Tibial artery (tissue), 4 donors: ENCODE results near the gene LYPD3.

ENCODE experiments used
- DNase-seq, 2 donors: peaks; one replicate each; pipeline ENCODE4 v3.0.0-alpha.2; 2019
- H3K27ac ChIP-seq, 2 donors: fragments of 200-600 bp; sonication (generic) in 1 of 2; 1 replicate in 1 of 2; 2 replicates in 1 of 2; pipeline ENCODE4 v1.5.1; 2018 to 2019; ENCODE audit warnings: mild to moderate bottlenecking in 1 of 2
- H3K27me3 ChIP-seq, 2 donors: fragments of 200-600 bp; sonication (generic) in 1 of 2; one replicate each; pipeline versions ENCODE4 v1.5.1 to v1.6.0; 2016 to 2019
- H3K36me3 ChIP-seq, 3 donors: fragments of 200-600 bp; sonication (generic) in 2 of 3; one replicate each; pipeline ENCODE4 v1.5.1; 2016 to 2019; ENCODE audit warnings: mild to moderate bottlenecking in 2 of 3
- H3K4me1 ChIP-seq, 4 donors: fragments of 200-600 bp; sonication (generic) in 2 of 4; 1 replicate in 3 of 4; 2 replicates in 1 of 4; pipeline ENCODE4 v1.5.1; 2016 to 2019
- H3K4me3 ChIP-seq, 2 donors: fragments of 200-600 bp; sonication (generic) in 1 of 2; 1 replicate in 1 of 2; 2 replicates in 1 of 2; pipeline ENCODE4 v1.5.1; 2018 to 2019; ENCODE audit warnings: mild to moderate bottlenecking in 2 of 2
- H3K9me3 ChIP-seq, 3 donors: fragments of 200-600 bp; sonication (generic) in 1 of 3; one replicate each; pipeline ENCODE4 v1.5.1; 2016 to 2019
- CTCF ChIP-seq, 2 experiments: fragments of 200-600 bp in 1 of 2; fragments of 450-650 bp in 1 of 2; IDR thresholded peaks; one replicate each; pipeline ENCODE4 v1.5.1; 2017 to 2019; ENCODE audit warnings: antibody characterized with exemption in 2 of 2, mild to moderate bottlenecking in 1 of 2, moderate library complexity in 1 of 2
- intact Hi-C: fragments of 100-400 bp; cut with DNase I; formaldehyde crosslinking; loops from one replicate; pipeline ENCODE4 v1.15.0; 2023; ENCODE audit warnings: low total_unique reads

Gene LYPD3

GRCh38 chr19:43467276-43467675 is 1.9 kb upstream of the LYPD3 start:
- Histone ChIP-seq H3K27ac (no peak overlapping the region), H3K36me3 (no peaks in the 10 kb centered on the region), H3K4me1 (peaks cover 0 to 22% (median 11%) of the 10 kb centered on the region in 4 donors), H3K9me3 (no peaks in the 10 kb centered on the region), H3K27me3 (peaks cover 0 to 9% of the 10 kb centered on the region in 2 donors), H3K4me3 (no peak overlapping the region)
- intact Hi-C loops: no loop called here
- TF ChIP-seq CTCF (IDR thresholded peaks at IDR 0.05): no peak
- no peak for DNase-seq

GRCh38 chr19:43466793-43467192 is 1.4 kb upstream of the LYPD3 start:
- TF ChIP-seq CTCF (IDR thresholded peaks at IDR 0.05): no peak
- Histone ChIP-seq H3K4me1 (peaks cover 0 to 22% (median 11%) of the 10 kb centered on the region in 4 donors), H3K27ac (no peak overlapping the region), H3K9me3 (no peaks in the 10 kb centered on the region), H3K27me3 (peaks cover 0 to 9% of the 10 kb centered on the region in 2 donors), H3K4me3 (no peak overlapping the region), H3K36me3 (no peaks in the 10 kb centered on the region)
- no peak for DNase-seq
- intact Hi-C loops: no loop called here

GRCh38 chr19:43464134-43464775 is 1.2 kb downstream of the LYPD3 start:
- H3K4me3 ChIP-seq: peak overlapping the region; percentile 64 to 71
- peaks cover 0 to 9% of the 10 kb centered on the region in 2 donors for H3K27me3 ChIP-seq
- no peaks in the 10 kb centered on the region for H3K9me3 ChIP-seq
- peak overlapping the region; percentile 82 to 88 for H3K27ac ChIP-seq
- H3K36me3 ChIP-seq: peaks cover 0 to 6% (median 0%) of the 10 kb centered on the region in 3 donors
- TF ChIP-seq CTCF (IDR thresholded peaks at IDR 0.05): no peak
- peaks cover 0 to 22% (median 11%) of the 10 kb centered on the region in 4 donors for H3K4me1 ChIP-seq
- DNase-seq: peak; percentile 83 to 87
- intact Hi-C loops: loop anchor here (5.0 kb wide), 1 partner anchor 38 kb away; the partner anchor contains the start of gene PHLDB3

- peaks cover 0 to 22% (median 11%) of the 10 kb centered on the region in 4 donors for H3K4me1 ChIP-seq
- peak overlapping the region; percentile 82 to 88 for H3K27ac ChIP-seq
- DNase-seq: peak; percentile 97 to 98
- intact Hi-C loops: loop anchor here (5.0 kb wide), 1 partner anchor 39 kb away; the partner anchor contains the start of gene PHLDB3
- peaks cover 0 to 6% (median 0%) of the 10 kb centered on the region in 3 donors for H3K36me3 ChIP-seq
- no peak for TF ChIP-seq CTCF (IDR thresholded peaks at IDR 0.05)
- H3K4me3 ChIP-seq: peak overlapping the region; percentile 64 to 71
- H3K27me3 ChIP-seq: peaks cover 0 to 9% of the 10 kb centered on the region in 2 donors
- H3K9me3 ChIP-seq: no peaks in the 10 kb centered on the region
Observed at GRCh38 chr19:43463381-43464133, 1.9 kb downstream of the LYPD3 start.

GRCh38 chr19:43462785-43463380 is 2.5 kb downstream of the LYPD3 start:
- Histone ChIP-seq H3K4me3 (peak overlapping the region; percentile 64 to 71), H3K27ac (peak overlapping the region; percentile 82 to 88), H3K36me3 (peaks cover 0 to 6% (median 0%) of the 10 kb centered on the region in 3 donors), H3K27me3 (peaks cover 0 to 9% of the 10 kb centered on the region in 2 donors), H3K4me1 (peaks cover 0 to 22% (median 11%) of the 10 kb centered on the region in 4 donors), H3K9me3 (no peaks in the 10 kb centered on the region)
- intact Hi-C loops: loop anchor here (5.0 kb wide), 1 partner anchor 39 kb away; the partner anchor contains the start of gene PHLDB3
- TF ChIP-seq CTCF (IDR thresholded peaks at IDR 0.05): no peak
- no peak for DNase-seq
